GM12874 (cell line): Measurements from ENCODE around the gene VIL1.

ENCODE experiments used
- CTCF ChIP-seq: IDR thresholded peaks from 2 replicates; pipeline ENCODE4 v1.5.1; 2011; ENCODE audit warnings: low read depth, mild to moderate bottlenecking, control low read depth, low read length, moderate library complexity; ENCODE audit not compliant: insufficient read depth

The VIL1 gene

GRCh38 chr2:218435003-218435982 lies 16.4 kb downstream of the VIL1 start:
- no peak for TF ChIP-seq CTCF

GRCh38 chr2:218436992-218437391 lies 18.1 kb downstream of the VIL1 start:
- no peak for TF ChIP-seq CTCF

GRCh38 chr2:218437969-218438368 lies 19.0 kb downstream of the VIL1 start:
- TF ChIP-seq CTCF: no peak

DNA sequence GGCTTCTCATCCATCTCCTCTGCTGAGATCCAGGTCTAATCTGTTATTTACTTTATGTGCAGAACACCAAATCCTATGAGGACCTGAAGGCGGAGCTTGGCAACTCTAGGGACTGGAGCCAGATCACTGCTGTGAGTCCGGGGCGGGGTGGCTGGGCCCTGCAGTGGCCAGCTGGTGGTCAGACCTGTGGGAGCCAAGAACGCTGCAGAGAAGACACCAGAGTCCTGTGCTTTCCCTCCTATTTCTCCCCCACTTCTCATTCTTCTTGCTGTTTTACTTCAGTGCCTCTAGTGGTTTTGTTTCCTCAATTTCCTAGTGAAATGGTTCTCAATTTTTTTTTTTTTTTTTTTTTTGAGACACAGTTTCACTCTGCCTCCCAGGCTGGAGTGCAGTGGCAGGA lies 19.7 kb downstream of the VIL1 start:
- no peak for TF ChIP-seq CTCF

- no peak for TF ChIP-seq CTCF
Measured at GRCh38 chr2:218444692-218445357, 25.9 kb downstream of the VIL1 start.

- no peak for TF ChIP-seq CTCF
Measured at GRCh38 chr2:218445602-218446001, 26.7 kb downstream of the VIL1 start.

- TF ChIP-seq CTCF: no peak
Measured at GRCh38 chr2:218446547-218446946, 27.6 kb downstream of the VIL1 start.
